Measurements from ENCODE around the gene ARL4A.

Gene ARL4A

DNA sequence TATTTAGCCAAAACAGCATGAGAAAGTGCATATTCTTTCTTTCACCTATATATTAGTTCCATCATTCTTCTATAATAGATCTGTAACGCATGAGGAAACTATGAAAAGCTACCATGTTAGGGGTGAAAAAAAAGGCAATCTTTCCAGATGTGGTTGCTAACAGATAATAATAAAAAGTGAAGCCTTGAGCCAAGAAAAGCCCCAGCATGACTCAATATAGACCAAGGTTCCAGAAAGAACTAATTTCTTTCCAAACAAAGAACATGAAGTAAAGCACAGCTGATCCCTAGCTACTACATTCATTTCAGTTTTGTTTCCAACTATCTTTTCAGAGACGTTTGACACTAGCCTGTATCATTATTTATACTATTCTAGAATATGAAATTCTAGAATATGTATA is 16.4 kb downstream of the ARL4A start:
- no peak for DNase-seq (ENCODE audit: low spot score)

DNA sequence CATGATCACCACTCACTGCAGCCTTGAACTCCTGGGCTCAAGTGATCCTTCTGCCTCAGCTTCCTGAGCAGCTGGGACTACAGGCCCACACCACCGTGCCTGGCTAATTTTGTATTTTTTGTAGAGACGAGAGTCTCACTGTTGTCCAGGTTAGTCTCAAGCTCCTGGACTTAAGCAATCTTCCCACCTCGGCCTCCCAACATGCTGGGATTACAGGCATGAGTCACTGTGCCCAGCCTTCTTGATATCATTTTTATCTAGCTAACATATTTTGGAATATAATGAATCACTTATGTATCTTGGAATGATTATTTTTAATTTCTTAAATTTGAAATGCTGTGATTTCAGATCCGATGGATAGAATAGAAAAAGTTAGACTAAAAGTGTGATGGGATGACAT is 18.4 kb downstream of the ARL4A start:
- no peak for DNase-seq (ENCODE audit: low spot score)

DNA sequence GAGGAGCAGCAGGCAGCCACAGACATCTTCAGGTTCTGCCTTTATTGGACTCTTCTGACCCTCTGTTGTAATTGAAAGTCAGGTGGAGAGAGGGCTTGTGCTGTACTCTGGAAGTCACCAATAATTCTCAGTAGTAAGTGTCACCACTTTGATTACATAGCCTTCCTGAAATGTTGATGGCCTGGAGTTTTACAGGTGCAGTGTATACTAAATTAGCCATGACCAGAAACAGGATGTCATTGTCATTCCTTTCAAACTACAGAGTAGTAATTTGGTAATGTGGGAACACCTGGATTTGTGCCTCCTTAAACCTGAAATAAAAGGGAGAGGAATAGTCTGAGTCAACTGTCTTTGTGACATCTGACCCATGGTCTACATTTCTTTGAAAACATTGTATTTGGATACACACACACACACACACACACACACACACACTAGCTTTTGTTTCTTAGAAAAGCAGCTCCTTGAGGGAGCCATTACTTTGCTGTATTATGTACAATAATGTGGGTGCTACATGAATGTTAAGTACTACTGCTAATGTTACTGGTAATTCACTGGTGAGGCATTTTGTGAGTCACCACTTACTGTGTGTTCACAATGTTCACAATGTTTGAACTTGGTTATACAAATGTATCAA is 19.6 kb downstream of the ARL4A start:
- DNase-seq (ENCODE audit: low spot score), result no peak

DNA sequence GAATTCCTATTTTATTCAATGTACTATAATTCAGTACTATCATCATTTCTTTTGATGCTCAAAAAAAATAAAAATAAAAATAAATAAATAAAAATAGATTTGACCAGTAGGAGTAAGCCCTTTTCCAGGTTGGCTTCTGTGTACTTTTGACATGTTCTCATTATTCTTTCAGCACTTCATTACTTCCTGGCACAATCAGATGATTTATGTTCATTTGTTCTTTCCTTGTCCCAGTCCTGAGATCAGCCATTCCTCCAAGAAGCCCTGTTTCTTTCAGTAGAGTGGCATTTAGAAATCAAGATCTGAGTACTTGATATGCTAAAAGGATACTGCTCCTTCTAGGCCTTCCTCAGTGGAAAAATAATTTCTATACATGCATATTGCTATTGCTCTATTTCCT is 20.9 kb downstream of the ARL4A start:
- DNase-seq (ENCODE audit: low spot score), result no peak

DNA sequence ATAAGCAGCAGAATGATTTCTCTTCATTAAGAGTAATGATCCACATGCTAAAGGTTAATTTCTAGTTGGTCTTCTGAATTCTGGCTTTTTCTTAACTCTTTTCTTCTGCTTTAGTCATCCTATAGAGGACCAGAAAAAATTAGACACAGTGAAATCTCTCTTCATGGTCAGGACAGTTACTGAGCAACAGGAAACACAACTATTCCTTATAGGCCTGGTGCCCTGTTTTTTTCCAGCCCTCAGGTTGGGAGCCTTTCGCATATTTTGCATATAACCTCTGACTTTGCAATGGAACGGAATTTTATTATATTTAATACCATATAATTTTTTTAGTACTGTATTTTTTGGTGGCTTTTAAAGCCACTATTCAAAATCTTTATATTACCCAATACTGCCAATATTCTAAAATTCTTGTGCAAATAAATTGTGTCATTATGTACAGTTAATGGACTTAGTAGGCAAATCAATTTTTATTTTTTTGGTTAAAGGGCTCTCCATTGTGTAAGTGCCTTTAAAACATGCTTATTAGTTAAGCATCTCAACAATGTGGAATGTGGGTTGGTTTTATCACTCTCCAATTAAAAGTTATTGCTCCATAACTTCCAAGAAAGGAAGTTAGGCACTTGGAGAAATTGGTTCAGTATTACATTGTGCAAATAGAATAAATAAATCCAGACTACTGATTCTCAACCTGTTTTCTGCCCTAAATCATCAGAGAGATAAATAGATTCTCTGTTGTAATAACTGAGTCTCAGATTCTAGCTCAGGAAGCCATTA is 22.5 kb downstream of the ARL4A start:
- no peak for DNase-seq (ENCODE audit: low spot score)

DNA sequence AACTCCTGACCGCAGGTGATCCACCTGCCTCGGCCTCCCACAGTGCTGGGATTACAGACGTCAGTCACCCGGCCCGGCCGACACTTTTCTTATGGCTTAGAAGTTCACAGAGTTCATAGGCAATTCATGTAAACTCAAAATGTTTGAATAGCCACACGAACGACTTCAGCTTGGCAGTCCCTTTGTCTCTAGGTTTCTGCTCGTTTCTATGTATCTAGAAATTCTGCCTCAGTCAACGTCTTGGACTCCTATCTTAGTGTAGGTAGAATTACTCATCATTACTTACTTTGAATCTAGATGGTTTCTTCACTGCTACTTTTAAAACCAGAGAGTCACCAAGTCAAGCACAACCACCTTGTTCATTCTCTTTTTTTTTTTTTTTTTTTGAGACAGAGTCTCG is 23.7 kb downstream of the ARL4A start:
- DNase-seq (ENCODE audit: low spot score), result no peak

DNA sequence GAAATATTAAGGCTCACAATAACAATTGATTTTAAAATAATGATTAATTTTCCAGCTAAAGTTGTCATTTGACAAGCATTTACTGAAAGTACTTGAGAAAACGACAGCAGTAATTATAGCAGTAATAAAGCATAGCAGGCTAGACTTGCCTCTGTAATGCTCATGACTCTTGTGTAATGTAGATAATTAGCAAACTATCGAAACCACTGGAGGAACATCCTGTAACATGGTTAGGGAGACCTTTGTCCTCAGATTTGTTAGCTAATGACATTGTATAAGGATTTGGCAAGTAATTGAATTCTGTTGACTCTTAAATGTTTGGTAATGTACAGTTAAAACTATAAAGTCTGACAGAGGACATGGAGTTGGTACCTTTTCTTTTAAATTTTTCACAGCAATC is 24.8 kb downstream of the ARL4A start:
- no peak for DNase-seq (ENCODE audit: low spot score)

DNA sequence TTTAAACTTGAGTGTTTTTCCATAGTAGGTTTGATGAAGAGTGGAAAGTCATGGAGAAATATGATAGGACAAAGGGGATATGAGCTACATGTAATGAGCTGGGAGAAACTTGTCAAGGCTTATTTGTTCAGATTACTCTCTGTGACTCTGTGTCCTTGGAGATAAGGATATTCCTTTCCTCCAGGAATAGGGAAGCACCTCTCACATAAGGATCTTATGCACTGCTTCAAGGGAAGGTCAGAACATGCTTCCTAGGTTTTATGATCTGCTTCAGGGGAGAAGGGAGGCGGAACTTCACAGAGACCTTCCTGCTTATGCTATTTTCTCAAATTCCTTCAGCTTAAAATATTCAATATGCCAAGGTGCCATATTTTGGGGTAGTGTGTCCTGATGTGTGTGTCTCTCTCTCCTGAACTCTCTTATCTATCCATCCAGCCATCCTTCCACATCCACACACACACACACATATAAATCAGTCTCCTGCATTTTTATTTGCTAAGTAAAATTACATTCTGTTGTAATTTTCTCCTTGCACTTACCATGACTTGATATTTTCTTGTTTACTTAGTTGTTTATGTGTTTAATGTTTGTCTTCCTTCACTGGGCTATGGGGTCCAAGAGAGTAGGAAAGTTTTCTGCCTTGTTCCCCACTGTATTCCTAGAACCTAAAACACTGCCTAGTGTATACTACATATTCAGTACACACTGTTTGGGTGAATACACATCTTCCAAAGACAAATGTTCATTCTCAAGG is 26.4 kb downstream of the ARL4A start:
- no peak for DNase-seq (ENCODE audit: low spot score)

DNA sequence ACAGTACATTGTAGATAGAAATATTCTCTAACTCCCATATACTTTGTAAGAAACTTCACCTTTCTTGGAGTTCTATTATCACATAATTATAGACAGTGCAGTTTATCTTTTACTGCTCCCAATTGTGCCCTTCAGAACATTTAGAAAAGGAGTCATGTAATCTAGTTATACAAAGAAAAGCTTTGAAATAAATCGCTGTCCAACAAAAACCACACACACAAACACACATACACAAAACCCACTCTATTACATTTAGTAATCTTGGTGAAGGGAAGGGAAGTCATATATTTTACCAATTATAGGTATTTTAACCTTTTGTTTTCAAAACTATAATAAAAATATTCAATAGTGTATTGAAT is 26.9 kb downstream of the ARL4A start:
- DNase-seq (ENCODE audit: low spot score), result no peak

DNA sequence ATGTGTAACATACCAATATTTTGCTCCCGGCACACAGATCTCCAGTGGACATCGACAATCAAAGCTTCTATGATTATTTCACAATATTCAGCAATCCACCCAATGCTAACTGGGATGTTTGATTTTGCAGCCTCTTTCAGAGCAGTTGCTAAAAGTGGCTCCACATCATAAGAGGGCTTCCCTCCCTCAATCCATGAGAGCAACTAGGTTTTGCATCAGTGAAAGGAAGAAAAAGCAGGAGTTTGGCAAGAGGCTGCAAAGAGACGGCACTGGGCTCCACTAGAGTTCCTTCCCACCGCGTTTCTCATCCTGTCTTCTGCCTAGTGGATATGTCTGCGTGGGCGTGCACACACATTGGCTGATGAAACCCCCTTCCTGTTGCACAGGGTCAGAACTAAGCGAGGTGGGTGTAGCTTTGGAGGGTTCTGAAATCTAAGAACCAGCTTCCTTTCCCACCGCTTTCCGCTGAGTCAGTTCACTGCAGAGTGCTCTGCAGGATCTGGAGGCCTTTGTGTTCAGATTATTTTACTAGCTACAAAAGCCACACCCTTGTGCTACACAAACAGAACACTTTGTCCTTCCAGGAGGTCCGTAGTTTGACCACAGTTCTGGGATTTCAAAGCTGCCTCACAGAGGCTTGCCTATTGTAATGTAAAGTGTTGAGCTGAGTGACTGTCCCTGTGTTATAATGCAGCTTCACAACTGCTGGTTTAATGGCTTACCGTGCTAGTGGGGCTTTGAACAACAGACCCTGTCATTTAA is 28.1 kb downstream of the ARL4A start:
- no peak for DNase-seq (ENCODE audit: low spot score)

DNA sequence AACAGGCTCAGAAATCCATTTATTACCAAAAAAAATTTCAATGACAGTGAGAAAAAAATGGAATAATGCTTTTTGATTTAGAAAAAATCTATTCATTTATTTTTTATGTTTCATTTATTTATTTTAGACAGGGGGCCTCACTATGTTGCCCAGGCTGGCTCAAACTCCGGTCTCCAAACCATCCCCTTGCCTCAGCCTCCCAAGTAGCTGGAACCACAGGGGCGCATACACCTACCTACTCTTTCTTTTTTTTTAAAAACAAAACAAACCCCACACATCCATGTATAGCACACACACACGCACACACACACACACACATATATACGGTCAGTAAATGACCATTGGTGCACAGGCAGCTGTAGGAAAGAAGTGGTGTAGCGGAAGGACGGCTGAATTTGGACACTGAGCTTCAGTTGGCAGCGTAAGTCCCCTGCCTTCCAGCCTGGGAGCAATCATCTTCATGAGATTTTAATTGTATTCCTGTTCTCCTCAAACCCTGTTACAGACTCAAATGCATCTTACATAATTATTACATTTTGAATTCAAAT is 28.8 kb downstream of the ARL4A start:
- no peak for DNase-seq (ENCODE audit: low spot score)

DNA sequence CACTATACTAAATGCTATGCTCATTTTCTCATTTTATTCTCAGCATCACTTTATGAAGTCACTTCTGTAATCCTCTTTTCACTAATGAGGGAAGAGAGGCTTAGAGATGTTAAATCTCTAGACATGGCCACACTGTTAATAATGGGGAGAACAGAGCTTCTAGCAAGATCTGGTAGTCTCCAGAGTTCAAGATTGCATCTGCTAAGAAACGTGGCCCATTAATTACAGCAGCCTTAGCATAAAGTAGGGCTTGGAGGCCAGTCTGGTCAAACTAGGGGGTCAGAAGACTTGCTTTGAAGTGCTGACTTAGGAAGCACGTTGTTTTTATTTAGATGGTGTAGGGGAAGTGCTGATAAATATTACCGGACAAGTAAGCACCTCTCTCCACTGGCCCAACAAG is 29.3 kb downstream of the ARL4A start:
- no peak for DNase-seq (ENCODE audit: low spot score)

DNA sequence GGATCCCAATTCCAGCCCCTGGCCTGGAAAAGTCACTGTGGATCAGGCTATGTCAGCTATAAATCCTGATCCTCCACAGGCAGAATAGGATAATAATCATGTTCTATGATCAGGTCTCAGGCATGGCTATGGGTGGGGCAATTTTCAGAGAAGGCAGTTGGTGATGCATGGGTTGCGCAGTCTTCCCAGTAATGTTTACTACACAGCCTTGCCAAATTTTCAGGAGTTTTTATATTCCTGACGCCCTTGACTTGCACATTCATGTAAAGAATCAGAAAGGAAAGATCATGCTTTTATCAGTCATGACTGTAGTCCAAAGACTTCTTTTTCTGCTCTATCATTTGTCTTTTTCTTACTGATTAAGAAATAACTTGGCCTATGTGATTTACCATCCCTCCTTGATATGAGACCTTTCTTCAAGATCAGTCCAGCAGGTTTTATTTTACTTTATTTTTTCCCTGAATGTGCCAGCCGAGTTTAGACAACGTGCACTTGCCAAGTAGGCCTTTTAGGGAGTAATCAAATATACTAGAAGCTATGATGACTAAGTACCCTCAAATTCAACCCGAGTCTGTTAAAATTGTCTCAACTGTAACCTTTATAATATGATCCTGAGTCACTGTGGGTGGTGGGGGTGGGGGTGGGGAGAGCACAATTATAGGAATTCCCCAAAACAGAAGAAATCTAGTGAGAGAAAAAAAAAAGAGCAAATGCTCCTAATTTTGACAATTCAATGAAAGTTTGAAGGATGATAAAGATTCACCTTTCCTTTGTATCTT is 31.9 kb downstream of the ARL4A start:
- DNase-seq (ENCODE audit: low spot score), result no peak

DNA sequence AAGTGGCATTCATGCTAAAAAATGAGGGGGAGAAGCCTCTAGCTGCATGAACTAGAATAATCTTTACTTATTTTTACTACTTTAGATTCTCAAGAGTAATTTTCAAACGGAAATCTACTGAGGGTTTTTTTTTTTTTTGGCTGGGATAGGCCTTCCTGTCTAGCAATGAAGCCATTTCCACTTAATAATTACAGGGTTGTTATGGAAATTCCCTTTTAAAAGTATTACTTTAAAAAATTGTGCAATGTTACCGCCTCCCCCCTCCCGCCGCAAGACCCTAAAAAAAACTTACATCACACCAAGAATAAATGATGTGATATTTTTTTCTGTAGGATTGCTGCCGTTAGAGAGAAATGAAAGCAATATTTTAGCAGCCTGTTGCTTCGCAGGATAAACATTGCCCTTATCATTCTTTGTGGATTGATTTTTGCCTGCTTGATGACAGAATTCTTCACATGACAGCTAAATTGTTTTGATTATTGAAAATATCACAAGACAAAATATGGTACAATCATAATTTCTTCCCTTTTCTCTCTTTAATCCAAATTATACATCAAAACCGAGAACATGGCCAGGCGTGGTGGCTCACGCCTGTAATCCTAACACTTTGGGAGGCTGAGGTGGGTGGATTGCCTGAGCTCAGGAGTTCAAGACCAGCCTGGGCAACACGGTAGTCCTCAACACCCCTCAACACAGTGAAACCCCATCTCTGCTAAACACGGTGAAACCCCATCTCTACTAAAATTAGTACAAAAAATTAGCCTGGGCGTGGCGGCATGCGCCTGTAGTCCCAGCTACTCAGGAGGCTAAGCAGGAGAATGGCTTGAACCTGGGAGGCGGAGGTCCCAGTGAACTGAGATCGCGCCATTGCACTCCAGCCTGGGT is 32.8 kb downstream of the ARL4A start:
- DNase-seq (ENCODE audit: low spot score), result no peak

DNA sequence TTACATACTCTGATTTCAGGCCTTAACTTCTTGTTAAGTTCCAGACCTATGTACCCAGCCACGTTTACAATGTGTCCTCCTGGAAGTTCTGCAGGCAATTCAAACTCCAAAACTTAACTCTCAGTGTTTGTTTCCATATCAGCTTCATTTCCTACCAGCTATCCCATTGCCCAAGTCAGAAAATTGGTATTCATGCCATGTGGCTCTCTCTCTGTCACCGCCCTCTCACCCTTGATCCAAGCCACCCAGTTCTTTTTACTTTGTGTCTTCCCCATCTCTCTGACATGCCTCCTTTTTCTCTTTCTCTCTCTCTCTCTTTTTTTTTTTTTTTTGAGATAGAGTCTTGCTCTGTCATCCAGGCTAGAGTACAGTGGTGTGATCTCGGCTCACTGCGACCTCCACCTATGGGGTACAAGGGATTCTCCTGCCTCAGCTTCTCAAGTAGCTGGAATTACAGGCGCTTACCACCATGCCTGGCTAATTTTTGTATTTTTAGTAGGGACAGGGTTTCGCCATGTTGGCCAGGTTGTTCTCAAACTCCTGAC is 33.9 kb downstream of the ARL4A start:
- no peak for DNase-seq (ENCODE audit: low spot score)

DNA sequence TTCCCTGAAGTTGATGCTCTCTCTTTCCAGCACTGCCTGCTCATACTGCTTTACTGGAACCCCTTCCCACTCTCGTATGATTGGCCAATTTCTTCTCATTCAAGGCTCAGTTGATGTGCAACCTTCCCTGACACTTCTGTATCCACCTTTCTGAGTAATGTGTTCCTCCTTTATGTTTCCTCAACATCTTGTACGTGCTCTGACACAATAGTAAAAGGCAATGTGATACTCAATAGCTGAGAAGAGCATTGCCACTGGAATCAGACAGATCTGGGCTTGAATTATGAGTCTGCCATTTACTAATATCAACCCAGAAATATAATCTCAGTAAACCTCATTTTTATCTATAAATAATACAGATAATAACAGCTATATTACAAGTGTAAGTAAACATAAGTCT is 34.7 kb downstream of the ARL4A start:
- DNase-seq (ENCODE audit: low spot score), result no peak

DNA sequence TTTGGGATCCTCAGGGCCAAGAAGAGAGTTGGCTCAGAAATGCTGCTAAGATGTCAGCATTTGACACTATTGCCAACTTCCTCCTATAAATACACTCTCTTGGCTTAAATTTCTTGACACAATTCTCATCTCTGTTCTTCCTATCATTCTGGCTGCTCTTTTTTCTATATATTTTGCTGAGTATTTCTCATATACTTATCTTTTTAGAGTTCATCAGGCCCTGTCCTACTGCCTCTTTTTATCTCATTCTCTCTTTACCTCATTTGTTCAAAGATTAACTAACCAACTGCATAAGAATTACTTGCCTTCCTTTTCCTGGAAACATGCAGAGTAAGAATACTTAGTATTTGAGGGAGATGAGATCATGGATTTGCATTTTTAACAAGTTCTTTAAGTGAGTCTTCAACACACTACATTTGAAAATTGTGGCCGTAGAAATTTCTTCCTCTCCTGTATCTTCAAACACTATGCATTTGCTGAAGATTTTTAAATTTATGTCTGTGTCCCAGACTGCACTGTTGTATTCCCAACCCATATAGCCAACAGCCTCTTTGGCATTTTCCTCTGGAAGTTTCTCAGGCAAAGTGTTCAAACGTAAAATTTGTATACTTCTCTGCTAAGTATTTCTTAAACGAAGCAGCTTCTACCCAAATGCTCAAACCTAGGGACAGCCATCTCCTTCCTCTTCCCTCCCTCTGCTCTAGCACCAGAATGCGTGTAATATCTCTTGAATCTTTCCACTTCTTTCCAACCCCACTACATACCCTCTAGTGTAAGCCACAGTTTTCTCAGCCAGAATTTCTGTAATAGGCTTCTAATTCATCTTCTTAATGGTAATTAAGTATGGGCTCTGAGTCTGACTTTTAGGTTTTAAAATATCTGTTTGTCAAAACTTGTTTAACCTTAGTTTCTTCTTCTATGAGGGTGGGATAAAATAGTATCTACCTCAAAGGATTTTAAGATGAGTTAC is 35.5 kb downstream of the ARL4A start:
- DNase-seq (ENCODE audit: low spot score), result no peak

DNA sequence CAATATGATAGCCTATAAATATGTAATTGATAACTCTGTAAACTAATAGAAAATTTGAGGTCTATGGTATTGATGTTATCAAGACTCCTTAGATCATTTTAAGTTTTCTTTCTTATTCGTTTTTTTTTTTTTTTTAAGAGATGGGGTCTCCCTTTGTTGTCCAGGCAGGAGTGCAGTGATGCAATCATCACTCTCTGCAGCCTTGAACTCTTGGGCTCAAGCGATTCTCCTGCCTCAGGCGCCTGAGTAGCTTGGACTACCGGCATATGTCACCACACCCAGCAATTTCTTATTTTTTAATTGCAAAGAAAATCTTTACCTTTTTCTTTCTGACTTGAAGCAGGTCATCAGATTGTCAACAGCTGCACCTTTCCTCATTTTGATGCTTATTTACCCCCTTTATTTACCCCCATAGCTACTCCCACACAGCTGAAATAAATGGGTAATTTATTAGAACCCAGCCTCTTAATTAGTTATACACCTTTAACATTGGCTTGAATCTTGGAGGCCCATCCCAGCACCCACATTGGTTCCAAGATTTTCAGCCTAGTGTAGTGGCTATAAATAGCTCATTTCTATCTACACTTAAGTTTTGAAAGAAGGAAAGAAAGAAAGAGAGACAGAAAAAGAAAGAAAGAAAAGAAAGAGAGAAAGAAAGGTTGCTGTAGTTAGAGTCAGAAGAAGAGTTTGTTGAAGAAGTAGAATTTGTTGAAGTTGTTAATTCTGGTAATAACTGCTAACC is 38.3 kb downstream of the ARL4A start:
- no peak for DNase-seq (ENCODE audit: low spot score)

Measured in CD4-positive, alpha-beta T cell treated with Interleukin-6 at 100 ng/mL for 8 hours (primary cell).